OCI-LY1 (cell line): ENCODE results near the gene CHST11.

Source experiments
- H2AFZ ChIP-seq: fragments of 200-600 bp; sonication (generic), shearing (Covaris generic); 2 replicates; pipeline ENCODE4 v1.6.0; 2014; ENCODE audit warnings: antibody characterized with exemption, mild to moderate bottlenecking, low read length
- H3F3A ChIP-seq: fragments of 200-600 bp; sonication (generic), shearing (Covaris generic); 2 replicates; pipeline ENCODE4 v1.6.0; 2014; ENCODE audit warnings: mild to moderate bottlenecking, antibody characterized with exemption, low read length, moderate library complexity; ENCODE audit not compliant: insufficient read depth
- H3K27ac ChIP-seq: fragments of 200-600 bp; sonication (generic); 2 replicates; pipeline ENCODE4 v1.5.1; 2014; ENCODE audit warnings: low read length, mixed run types, mild to moderate bottlenecking, low read depth; ENCODE audit not compliant: poor library complexity, severe bottlenecking
- H3K27me3 ChIP-seq: fragments of 200-600 bp; sonication (generic); 2 replicates; pipeline ENCODE4 v1.6.0; 2014; ENCODE audit warnings: antibody characterized with exemption, mild to moderate bottlenecking, low read length, moderate library complexity; ENCODE audit not compliant: insufficient read depth
- H3K36me3 ChIP-seq: fragments of 200-600 bp; sonication (generic); 2 replicates; pipeline ENCODE4 v1.6.1; 2014; ENCODE audit warnings: mild to moderate bottlenecking, antibody characterized with exemption, low read length, moderate library complexity, mixed read lengths; ENCODE audit not compliant: insufficient read depth
- H3K4me1 ChIP-seq: fragments of 200-600 bp; sonication (generic); 2 replicates; pipeline ENCODE4 v1.5.1; 2014; ENCODE audit warnings: mild to moderate bottlenecking, low read length, moderate library complexity; ENCODE audit not compliant: insufficient read depth, severe bottlenecking
- H3K4me2 ChIP-seq: fragments of 200-600 bp; sonication (generic), shearing (Covaris generic); 2 replicates; pipeline ENCODE4 v1.6.1; 2014; ENCODE audit warnings: low read length
- H3K4me3 ChIP-seq: fragments of 200-600 bp; sonication (generic); 2 replicates; pipeline ENCODE4 v1.5.1; 2014; ENCODE audit warnings: low read length, low read depth, mild to moderate bottlenecking, mixed read lengths; ENCODE audit not compliant: poor library complexity, severe bottlenecking
- H3K79me2 ChIP-seq: fragments of 200-600 bp; shearing (Covaris generic); 2 replicates; pipeline ENCODE4 v1.6.1; 2016; ENCODE audit warnings: mixed run types, low read length, mixed read lengths; ENCODE audit not compliant: insufficient read depth
- H3K9ac ChIP-seq: fragments of 200-600 bp; sonication (generic), shearing (Covaris generic); 2 replicates; pipeline ENCODE4 v1.6.1; 2014; ENCODE audit warnings: mild to moderate bottlenecking, low read length, mixed read lengths
- H3K9me2 ChIP-seq: fragments of 200-600 bp; sonication (generic), shearing (Covaris generic); 2 replicates; pipeline ENCODE4 v1.6.1; 2014; ENCODE audit warnings: low read depth, mild to moderate bottlenecking, low read length, mixed read lengths
- H3K9me3 ChIP-seq: fragments of 200-600 bp; shearing (Covaris generic); 2 replicates; pipeline ENCODE4 v1.6.1; 2014; ENCODE audit warnings: low read length, mixed read lengths
- H4K20me1 ChIP-seq: fragments of 200-600 bp; sonication (generic), shearing (Covaris generic); 2 replicates; pipeline ENCODE4 v1.6.0; 2016; ENCODE audit warnings: mild to moderate bottlenecking, low read length; ENCODE audit not compliant: insufficient read depth
- EZH2 ChIP-seq: fragments of 200-600 bp; sonication (generic), shearing (Covaris generic); IDR thresholded peaks from 2 replicates; pipeline ENCODE4 v1.8.0; 2017; ENCODE audit warnings: borderline replicate concordance, mixed run types, mild to moderate bottlenecking, antibody characterized with exemption, low read length, moderate library complexity, mixed read lengths
- TF ChIP-seq, protein P1 (sequence below): fragments of 200-600 bp; sonication (generic), shearing (Covaris generic); IDR thresholded peaks from 2 replicates; pipeline ENCODE4 v1.5.1; 2017; ENCODE audit warnings: mild to moderate bottlenecking, antibody characterized with exemption, low read length, moderate library complexity, mixed read lengths

CHST11 gene

DNA sequence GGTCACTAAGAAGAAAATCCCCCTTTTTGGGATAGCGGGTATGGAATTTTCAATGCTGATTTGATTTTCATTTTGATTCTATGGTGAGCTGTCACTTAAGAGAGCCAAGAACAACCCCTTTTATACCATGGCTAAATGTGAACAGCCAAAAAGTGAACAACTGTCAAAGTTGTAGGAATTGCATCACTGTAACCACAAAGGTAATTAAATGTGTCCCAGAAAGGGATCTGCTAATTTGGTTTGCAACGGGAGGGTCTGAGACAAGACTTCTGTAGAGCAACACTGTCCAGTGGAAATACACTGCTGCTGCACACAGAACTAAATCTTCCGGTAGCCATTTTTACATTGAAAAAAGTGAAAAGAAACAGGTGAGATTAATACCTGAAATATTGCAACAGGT, 14.6 kb downstream of the CHST11 start:
- Histone ChIP-seq H2AFZ (no peak overlapping the region), H3K27ac (peak overlapping the region; percentile 23), H3F3A (no peaks in the 10 kb centered on the region), H3K4me3 (no peak overlapping the region), H4K20me1 (no peaks in the 10 kb centered on the region), H3K79me2 (peaks cover 16% of the 10 kb centered on the region; the same call in 1 of the 2 replicates), H3K27me3 (no peaks in the 10 kb centered on the region), H3K9me3 (no peaks in the 10 kb centered on the region), H3K36me3 (no peaks in the 10 kb centered on the region), H3K9ac (no peak overlapping the region), H3K9me2 (no peaks in the 10 kb centered on the region), H3K4me1 (peaks cover 56% of the 10 kb centered on the region), H3K4me2 (no peak overlapping the region)
- TF ChIP-seq EZH2, result no peak
- TF ChIP-seq, protein P1, sequence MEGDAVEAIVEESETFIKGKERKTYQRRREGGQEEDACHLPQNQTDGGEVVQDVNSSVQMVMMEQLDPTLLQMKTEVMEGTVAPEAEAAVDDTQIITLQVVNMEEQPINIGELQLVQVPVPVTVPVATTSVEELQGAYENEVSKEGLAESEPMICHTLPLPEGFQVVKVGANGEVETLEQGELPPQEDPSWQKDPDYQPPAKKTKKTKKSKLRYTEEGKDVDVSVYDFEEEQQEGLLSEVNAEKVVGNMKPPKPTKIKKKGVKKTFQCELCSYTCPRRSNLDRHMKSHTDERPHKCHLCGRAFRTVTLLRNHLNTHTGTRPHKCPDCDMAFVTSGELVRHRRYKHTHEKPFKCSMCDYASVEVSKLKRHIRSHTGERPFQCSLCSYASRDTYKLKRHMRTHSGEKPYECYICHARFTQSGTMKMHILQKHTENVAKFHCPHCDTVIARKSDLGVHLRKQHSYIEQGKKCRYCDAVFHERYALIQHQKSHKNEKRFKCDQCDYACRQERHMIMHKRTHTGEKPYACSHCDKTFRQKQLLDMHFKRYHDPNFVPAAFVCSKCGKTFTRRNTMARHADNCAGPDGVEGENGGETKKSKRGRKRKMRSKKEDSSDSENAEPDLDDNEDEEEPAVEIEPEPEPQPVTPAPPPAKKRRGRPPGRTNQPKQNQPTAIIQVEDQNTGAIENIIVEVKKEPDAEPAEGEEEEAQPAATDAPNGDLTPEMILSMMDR, result no peak

DNA sequence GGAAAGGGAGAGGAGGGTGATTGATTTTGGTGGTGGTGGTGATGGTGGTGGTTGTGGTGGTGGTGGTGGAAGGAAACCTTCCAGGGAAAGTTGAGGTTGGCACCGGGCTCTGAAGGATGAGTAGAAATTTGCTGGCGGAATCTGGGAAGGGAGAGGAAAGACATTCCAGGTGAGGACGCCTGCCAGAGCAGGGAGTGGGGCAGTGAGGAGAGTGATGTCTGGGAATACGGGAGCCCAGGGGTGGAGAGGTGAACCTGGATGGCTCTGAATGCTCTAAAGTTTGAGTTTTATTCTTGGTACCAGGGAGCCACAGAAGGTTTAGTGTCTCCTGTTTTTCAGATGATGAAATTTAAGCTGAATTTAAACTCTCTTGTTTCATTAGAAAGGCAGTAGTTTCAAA, 16.0 kb downstream of the CHST11 start:
- H3K79me2 ChIP-seq, result 0 out of 2 replicates have a peak, but pooled peaks cover 4% of the 10 kb centered on the region
- no peaks in the 10 kb centered on the region for H3K9me2 ChIP-seq
- TF ChIP-seq, protein P1, result no peak
- TF ChIP-seq EZH2, result no peak
- H3F3A ChIP-seq, result no peaks in the 10 kb centered on the region; the same call in 1 of the 2 replicates
- peaks cover 55% of the 10 kb centered on the region for H3K4me1 ChIP-seq
- H3K27ac ChIP-seq, result peak overlapping the region; percentile 54
- no peaks in the 10 kb centered on the region for H3K27me3 ChIP-seq
- H3K4me3 ChIP-seq, result no peak overlapping the region
- peak overlapping the region; percentile 59; the same call in 1 of the 2 replicates for H3K4me2 ChIP-seq
- H4K20me1 ChIP-seq, result no peaks in the 10 kb centered on the region
- H3K9ac ChIP-seq, result no peak overlapping the region; the same call in 1 of the 2 replicates
- no peaks in the 10 kb centered on the region for H3K36me3 ChIP-seq
- H3K9me3 ChIP-seq, result no peaks in the 10 kb centered on the region
- H2AFZ ChIP-seq, result no peak overlapping the region

DNA sequence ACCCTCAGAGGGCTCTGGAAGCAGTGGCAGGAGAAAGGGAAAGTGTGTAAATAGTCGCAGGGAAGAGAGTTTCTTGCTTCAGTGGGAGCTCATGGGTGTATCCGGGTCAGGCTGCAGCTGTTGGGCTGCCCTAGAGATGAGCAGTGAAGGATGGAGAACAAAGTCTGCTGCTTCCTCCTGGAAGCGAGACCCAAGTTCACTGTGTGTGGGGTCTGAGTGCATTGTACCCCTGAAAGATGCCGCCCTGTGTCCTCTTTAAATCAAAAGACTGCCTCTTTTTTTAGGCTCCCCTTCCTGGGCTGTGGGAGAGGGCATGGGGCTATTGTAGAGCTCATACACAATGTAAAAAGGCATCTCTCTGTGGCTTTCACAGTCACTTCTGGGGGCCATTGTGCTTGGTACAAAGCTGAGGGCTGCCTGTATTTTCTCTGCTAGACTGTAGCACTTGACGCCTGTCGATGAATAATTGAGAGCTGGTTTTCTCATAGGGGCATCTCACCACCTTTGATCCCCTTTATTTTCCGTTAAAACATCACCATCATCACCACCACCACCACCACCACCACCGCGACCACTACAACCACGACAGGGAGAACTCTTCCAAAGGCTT, 16.7 kb downstream of the CHST11 start:
- H3K4me1 ChIP-seq, result peaks cover 59% of the 10 kb centered on the region
- H3K27ac ChIP-seq, result peak overlapping the region; percentile 54
- 0 out of 2 replicates have a peak, but pooled peaks cover 2% of the 10 kb centered on the region for H3K79me2 ChIP-seq
- H3K4me2 ChIP-seq, result peak overlapping the region; percentile 59
- TF ChIP-seq EZH2, result no peak
- TF ChIP-seq, protein P1, result no peak
- H3K9me3 ChIP-seq, result no peaks in the 10 kb centered on the region
- H2AFZ ChIP-seq, result no peak overlapping the region
- H3K9me2 ChIP-seq, result no peaks in the 10 kb centered on the region
- no peaks in the 10 kb centered on the region; the same call in 1 of the 2 replicates for H3F3A ChIP-seq
- H3K9ac ChIP-seq, result no peak overlapping the region; the same call in 1 of the 2 replicates
- peak overlapping the region; percentile 12 for H3K4me3 ChIP-seq
- no peaks in the 10 kb centered on the region for H3K36me3 ChIP-seq
- no peaks in the 10 kb centered on the region for H4K20me1 ChIP-seq
- H3K27me3 ChIP-seq, result no peaks in the 10 kb centered on the region
